CD14-positive monocyte (primary cell): ENCODE data around the gene SUN3. TPM values are rescaled to one million over a fixed set of nuclear protein-coding genes. Genes with fewer than 3 reads are reported as not detected.

Experiments used
- DNase-seq, 3 donors: peaks; one replicate each; pipeline ENCODE4 v3.0.0-alpha.2; 2011 to 2022
- H2AFZ ChIP-seq: 2 replicates; pipeline ENCODE4 v1.6.0; 2012; ENCODE audit warnings: mild to moderate bottlenecking, low read depth, low read length, inconsistent platforms; ENCODE audit not compliant: insufficient read depth, poor library complexity, severe bottlenecking
- H3K27ac ChIP-seq, 2 donors: 1 replicate in 1 of 2; 2 replicates in 1 of 2; pipeline ENCODE4 v1.5.1; 2012 to 2013; ENCODE audit warnings: low read length in 2 of 2, control low read depth in 1 of 2, inconsistent platforms in 1 of 2, low read depth in 1 of 2, mild to moderate bottlenecking in 1 of 2
- H3K27me3 ChIP-seq, 2 donors: one replicate each; pipeline versions ENCODE4 v1.6.0 to v1.6.1; 2011 to 2013; ENCODE audit warnings: low read length in 2 of 2; ENCODE audit not compliant: control insufficient read depth in 2 of 2, insufficient read depth in 2 of 2
- H3K36me3 ChIP-seq, 2 donors: replicated peaks in 1 of 2; 1 replicate in 1 of 2; 2 replicates in 1 of 2; pipeline versions ENCODE4 v1.5.1 to v1.6.1; 2012 to 2013; ENCODE audit warnings: low read length in 2 of 2, control low read depth in 1 of 2, inconsistent platforms in 1 of 2, mild to moderate bottlenecking in 1 of 2; ENCODE audit not compliant: insufficient read depth in 2 of 2, control insufficient read depth in 1 of 2
- H3K4me1 ChIP-seq, 2 donors: 1 replicate in 1 of 2; 2 replicates in 1 of 2; pipeline versions ENCODE4 v1.5.1 to v1.6.1; 2012 to 2013; ENCODE audit warnings: low read length in 2 of 2, control low read depth in 1 of 2, inconsistent platforms in 1 of 2, mild to moderate bottlenecking in 1 of 2, moderate library complexity in 1 of 2; ENCODE audit not compliant: insufficient read depth in 2 of 2, control insufficient read depth in 1 of 2
- H3K4me2 ChIP-seq: replicated peaks from 2 replicates; pipeline ENCODE3; 2012; ENCODE audit warnings: low read length, moderate library complexity, mild to moderate bottlenecking; ENCODE audit not compliant: poor library complexity, severe bottlenecking; ENCODE audit errors: extremely low read depth
- H3K4me3 ChIP-seq, 3 experiments: fragments of 200-600 bp in 1 of 3; sonication (generic) in 1 of 3; replicated peaks in 1 of 3; 1 replicate in 2 of 3; 2 replicates in 1 of 3; pipeline ENCODE4 v1.5.1; 2011 to 2013; ENCODE audit warnings: low read length in 3 of 3, mild to moderate bottlenecking in 3 of 3, control low read depth in 2 of 3, low read depth in 2 of 3, inconsistent platforms in 1 of 3, moderate library complexity in 1 of 3
- H3K79me2 ChIP-seq: 2 replicates; pipeline ENCODE4 v1.6.0; 2012; ENCODE audit warnings: mild to moderate bottlenecking, control low read depth, inconsistent platforms, low read length, moderate library complexity; ENCODE audit not compliant: insufficient read depth
- H3K9ac ChIP-seq: 2 replicates; pipeline ENCODE4 v1.6.0; 2017; ENCODE audit warnings: low read length, mild to moderate bottlenecking; ENCODE audit not compliant: insufficient read depth, poor library complexity, severe bottlenecking
- H3K9me3 ChIP-seq, 2 donors: replicated peaks in 1 of 2; 1 replicate in 1 of 2; 2 replicates in 1 of 2; pipeline versions ENCODE4 v1.5.1 to v1.6.1; 2012 to 2013; ENCODE audit warnings: low read length in 2 of 2, control low read depth in 1 of 2; ENCODE audit not compliant: control insufficient read depth in 1 of 2, insufficient read depth in 1 of 2
- H4K20me1 ChIP-seq: 2 replicates; pipeline ENCODE4 v1.6.0; 2012; ENCODE audit warnings: mild to moderate bottlenecking, low read length, control low read depth, moderate library complexity; ENCODE audit not compliant: insufficient read depth
- H3K27ac Mint-ChIP-seq, 7 donors: one replicate each; pipeline ENCODE4 v1.8.0; 2020; ENCODE audit warnings: mild to moderate bottlenecking in 7 of 7, mixed read lengths in 7 of 7, moderate library complexity in 6 of 7, inconsistent platforms in 2 of 7
- H3K27me3 Mint-ChIP-seq, 3 donors: one replicate each; pipeline ENCODE4 v1.8.0; 2021 to 2022; ENCODE audit warnings: low read depth in 3 of 3, mild to moderate bottlenecking in 3 of 3, mixed read lengths in 3 of 3, moderate library complexity in 3 of 3, inconsistent platforms in 1 of 3
- H3K36me3 Mint-ChIP-seq, 2 donors: one replicate each; pipeline ENCODE4 v1.8.0; 2020; ENCODE audit warnings: mixed read lengths in 2 of 2, inconsistent platforms in 1 of 2, mild to moderate bottlenecking in 1 of 2
- H3K4me1 Mint-ChIP-seq: one replicate; pipeline ENCODE4 v1.8.0; 2020; ENCODE audit warnings: mild to moderate bottlenecking, mixed read lengths
- H3K4me3 Mint-ChIP-seq, 2 donors: one replicate each; pipeline ENCODE4 v1.8.0; 2020; ENCODE audit warnings: mild to moderate bottlenecking in 2 of 2, mixed read lengths in 2 of 2, moderate library complexity in 1 of 2
- H3K9me3 Mint-ChIP-seq, 7 donors: one replicate each; pipeline ENCODE4 v1.8.0; 2020 to 2022; ENCODE audit warnings: mixed read lengths in 7 of 7, mild to moderate bottlenecking in 6 of 7, moderate library complexity in 6 of 7, inconsistent platforms in 2 of 7
- CTCF ChIP-seq: fragments of 200-600 bp; IDR thresholded peaks from one replicate; pipeline ENCODE4 v1.8.0; 2022; ENCODE audit warnings: antibody characterized with exemption, mild to moderate bottlenecking
- WGBS: methylation state at CpG from one replicate; pipeline ENCODE4 v1.1.5; 2013; ENCODE audit warnings: missing lambda C conversion rate; ENCODE audit not compliant: insufficient coverage; 5-methylcytosine and 5-hydroxymethylcytosine counted together
- intact Hi-C, 2 donors: fragments of 100-400 bp; cut with micrococcal nuclease; formaldehyde crosslinking; loops; one replicate each; pipeline versions ENCODE4 v1.15.0 to v1.15.1; 2023
- polyA plus RNA-seq, 3 donors: library from polyadenylated mRNA; depleted of rRNA in 1 of 3; unstranded in 2 of 3; stranded (reverse) in 1 of 3; fragments of 300-500 nt in 2 of 3; fragments of >200 nt in 1 of 3; fragmentation: Illumina TruSeq in 2 of 3; gene quantifications; 1 replicate in 2 of 3; 2 replicates in 1 of 3; pipeline ENCODE4 v1.2.3, GENCODE V29; 2012 to 2021

SUN3 gene
- polyA plus RNA-seq, 3 donors: not detected

- no peaks in the 10 kb centered on the region for H3K79me2 ChIP-seq
- no peak overlapping the region for H3K27ac ChIP-seq
- intact Hi-C loops: loop anchor here in 1 of 2 donors (5.0 kb wide), 1 partner anchor 172 kb away; no protein-coding TSS in a partner anchor
- Mint-ChIP-seq H3K9me3 (no peaks in the 10 kb centered on the region), H3K4me3 (no peak overlapping the region), H3K36me3 (no peaks in the 10 kb centered on the region), H3K4me1 (peaks cover 18% of the 10 kb centered on the region), H3K27me3 (peaks cover 2 to 3% (median 2%) of the 10 kb centered on the region in 3 donors), H3K27ac (peak overlapping the region in 4 of 7 donors; percentile 28 to 94 (median 74))
- H3K4me1 ChIP-seq: peaks cover 16 to 19% of the 10 kb centered on the region in 2 donors
- no peak overlapping the region for H2AFZ ChIP-seq
- WGBS: 89% methylated on average over 7 of the region's 14 CpGs
- H3K9me3 ChIP-seq: no peaks in the 10 kb centered on the region
- DNase-seq: no peak
- H3K27me3 ChIP-seq: no peaks in the 10 kb centered on the region
- H3K36me3 ChIP-seq: no peaks in the 10 kb centered on the region
- no peaks in the 10 kb centered on the region for H4K20me1 ChIP-seq
- no peak overlapping the region for H3K4me3 ChIP-seq
- no peak overlapping the region for H3K4me2 ChIP-seq
- no peak for TF ChIP-seq CTCF
- no peak overlapping the region for H3K9ac ChIP-seq
Measured at GRCh38 chr7:47940088-47941013, 88.6 kb downstream of the SUN3 start.

DNA sequence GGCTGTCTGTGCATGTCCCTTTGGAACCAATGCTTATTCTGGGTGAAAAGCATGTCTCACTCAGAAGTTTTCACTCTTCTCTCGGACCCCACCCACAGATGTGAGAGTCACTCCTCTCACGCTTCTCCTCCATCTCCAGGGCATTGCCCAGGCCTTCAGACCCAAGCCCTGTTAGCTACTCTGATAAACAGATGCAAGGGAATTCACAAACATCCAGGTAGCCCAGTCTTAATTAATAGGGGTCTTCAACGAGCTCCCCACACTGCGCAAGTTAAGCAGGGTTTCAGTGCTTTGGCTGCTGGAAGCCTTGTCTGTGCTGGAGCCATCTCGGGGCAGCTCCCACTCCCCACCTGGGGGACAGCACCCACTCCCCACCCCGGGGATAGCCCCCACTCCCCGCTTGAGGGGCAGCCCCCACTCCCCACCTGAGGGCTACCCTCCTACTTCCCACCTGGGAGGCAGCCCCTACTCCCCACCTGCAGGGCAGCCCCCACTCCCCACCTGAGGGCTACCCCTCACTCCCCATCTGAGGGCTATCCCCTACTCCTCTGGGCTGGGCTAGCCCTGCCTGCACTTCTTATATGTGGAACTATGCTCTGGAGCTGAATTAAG is 89.4 kb downstream of the SUN3 start:
- H3K27ac Mint-ChIP-seq: peak overlapping the region in 3 of 7 donors; percentile 2 to 85 (median 64)
- 97% methylated on average over 4 of the region's 7 CpGs for WGBS
- no peaks in the 10 kb centered on the region for H3K27me3 ChIP-seq
- no peak overlapping the region for H3K4me3 Mint-ChIP-seq
- TF ChIP-seq CTCF: no peak
- H3K4me2 ChIP-seq: no peak overlapping the region
- no peaks in the 10 kb centered on the region for H3K36me3 Mint-ChIP-seq
- H3K4me1 ChIP-seq: peaks cover 16 to 19% of the 10 kb centered on the region in 2 donors
- no peak overlapping the region for H3K4me3 ChIP-seq
- no peak overlapping the region for H3K27ac ChIP-seq
- H2AFZ ChIP-seq: no peak overlapping the region
- H3K9me3 Mint-ChIP-seq: no peaks in the 10 kb centered on the region
- H3K36me3 ChIP-seq: no peaks in the 10 kb centered on the region
- H3K4me1 Mint-ChIP-seq: peaks cover 18% of the 10 kb centered on the region
- H4K20me1 ChIP-seq: no peaks in the 10 kb centered on the region
- intact Hi-C loops: loop anchor here in 1 of 2 donors (5.0 kb wide), 1 partner anchor 173 kb away; no protein-coding TSS in a partner anchor
- H3K9ac ChIP-seq: no peak overlapping the region
- H3K27me3 Mint-ChIP-seq: peaks cover 2 to 4% (median 3%) of the 10 kb centered on the region in 3 donors
- H3K79me2 ChIP-seq: no peaks in the 10 kb centered on the region
- DNase-seq: no peak
- H3K9me3 ChIP-seq: no peaks in the 10 kb centered on the region
